ENCODE results near the gene KLHL17. TPM values are rescaled to one million over a fixed set of nuclear protein-coding genes. Genes with fewer than 3 reads are reported as not detected.

KLHL17 gene
- total RNA-seq, 2 donors from 2014 or later, result 10.9 to 24.5 TPM

DNA sequence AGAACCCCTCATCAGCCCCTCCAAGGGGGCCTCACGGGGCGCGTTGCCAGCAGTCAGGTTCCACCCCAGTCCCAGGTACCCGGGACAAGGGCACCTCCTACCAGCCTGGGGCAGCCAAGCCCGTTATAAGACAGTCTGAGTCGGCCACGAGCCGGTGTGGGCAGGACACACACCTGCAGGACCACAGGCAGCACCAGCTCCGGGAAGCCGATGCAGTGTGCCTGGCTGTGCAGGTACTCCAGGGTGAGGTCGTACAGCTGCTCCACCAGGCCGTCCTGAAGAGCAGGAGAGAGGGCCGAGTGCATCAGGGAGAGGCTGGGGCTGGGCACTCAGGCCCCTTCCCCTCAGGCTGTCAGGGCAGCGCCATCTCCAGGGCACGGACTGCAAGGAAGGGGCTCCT is 12.4 kb upstream of the KLHL17 start:
- peaks cover 15 to 40% of the 10 kb centered on the region in 2 donors for H3K36me3 ChIP-seq
- H3K9me3 ChIP-seq, result no peaks in the 10 kb centered on the region
- H3K4me1 ChIP-seq (replicated peaks), result peaks cover 1% of the 10 kb centered on the region
- DNase-seq (ENCODE audit: low spot score), result no peak
- H3K4me3 ChIP-seq, result no peak overlapping the region
- H3K27me3 ChIP-seq (replicated peaks; ENCODE audit: insufficient read depth), result no peaks in the 10 kb centered on the region
- 90% methylated on average over 15 of the region's 15 CpGs for WGBS
- TF ChIP-seq POLR2A (IDR thresholded peaks at IDR 0.05) (no peak), CTCF (IDR thresholded peaks at IDR 0.05) (no peak), POLR2AphosphoS5 (IDR thresholded peaks at IDR 0.05) (no peak)
- H3K27ac ChIP-seq, result no peak overlapping the region
- intact Hi-C loops (cut with DNase I), result no loop called here

- Histone ChIP-seq H3K27ac (no peak overlapping the region), H3K27me3 (replicated peaks; ENCODE audit: insufficient read depth) (no peaks in the 10 kb centered on the region), H3K4me1 (replicated peaks) (no peaks in the 10 kb centered on the region), H3K36me3 (peaks cover 21 to 49% of the 10 kb centered on the region in 2 donors), H3K9me3 (no peaks in the 10 kb centered on the region), H3K4me3 (no peak overlapping the region)
- over 99% methylated on average over 9 of the region's 9 CpGs for WGBS
- TF ChIP-seq POLR2AphosphoS5 (IDR thresholded peaks at IDR 0.05) (no peak), CTCF (IDR thresholded peaks at IDR 0.05) (no peak), POLR2A (IDR thresholded peaks at IDR 0.05) (no peak)
- intact Hi-C loops (cut with DNase I), result no loop called here
- DNase-seq (ENCODE audit: low spot score), result no peak
These were observed 10.1 kb upstream of the KLHL17 start for GRCh38 chr1:950268-950667.

DNA sequence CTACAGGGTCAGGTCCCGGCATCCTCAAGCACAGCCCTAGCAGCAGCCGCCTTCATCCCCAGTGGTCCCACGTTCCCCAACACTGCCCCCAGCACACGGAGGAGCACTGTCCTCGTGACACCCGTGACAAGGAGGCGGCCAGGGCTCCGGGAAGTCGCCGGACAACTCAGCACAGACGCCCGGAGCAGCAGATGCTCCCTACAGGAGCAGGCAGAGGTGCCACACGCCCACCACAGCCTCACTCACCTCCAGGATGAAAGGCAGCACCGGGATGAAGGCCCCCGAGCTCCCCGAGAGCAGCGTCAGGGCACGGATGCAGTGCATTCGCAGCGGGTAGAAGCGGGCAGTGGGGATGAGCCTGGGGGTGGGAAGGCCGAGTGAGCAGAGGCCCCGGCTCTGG is 9.5 kb upstream of the KLHL17 start:
- H3K27ac ChIP-seq, result no peak overlapping the region
- WGBS, result 93% methylated on average over 18 of the region's 23 CpGs
- no peak for TF ChIP-seq POLR2AphosphoS5 (IDR thresholded peaks at IDR 0.05)
- TF ChIP-seq CTCF (IDR thresholded peaks at IDR 0.05), result no peak
- no peak for TF ChIP-seq POLR2A (IDR thresholded peaks at IDR 0.05)
- H3K27me3 ChIP-seq (replicated peaks; ENCODE audit: insufficient read depth), result no peaks in the 10 kb centered on the region
- no peak for DNase-seq (ENCODE audit: low spot score)
- intact Hi-C loops (cut with DNase I), result no loop called here
- peaks cover 21 to 55% of the 10 kb centered on the region in 2 donors for H3K36me3 ChIP-seq
- no peak overlapping the region for H3K4me3 ChIP-seq
- H3K9me3 ChIP-seq, result no peaks in the 10 kb centered on the region
- no peaks in the 10 kb centered on the region for H3K4me1 ChIP-seq (replicated peaks)

DNA sequence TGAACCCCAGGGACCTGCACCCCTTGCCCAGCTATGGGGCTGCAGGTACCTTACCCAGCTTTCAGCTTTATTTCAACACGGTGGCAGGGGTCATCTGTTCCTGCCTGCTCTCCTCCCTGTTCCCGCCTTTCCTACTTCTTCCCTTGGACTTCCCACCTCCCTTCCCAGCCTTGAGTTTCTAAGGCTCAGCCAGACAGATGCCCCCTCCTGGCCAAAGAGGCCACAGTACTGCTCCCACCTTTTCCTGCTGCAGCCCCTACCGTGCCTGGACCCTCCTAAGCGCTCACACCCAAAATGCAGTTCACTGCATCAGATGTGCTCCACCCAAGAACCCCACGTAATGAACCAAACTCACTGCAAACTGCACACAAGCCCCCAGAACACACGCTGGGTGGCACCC is 9.0 kb upstream of the KLHL17 start:
- H3K36me3 ChIP-seq, result peaks cover 24 to 57% of the 10 kb centered on the region in 2 donors
- TF ChIP-seq POLR2A (IDR thresholded peaks at IDR 0.05) (no peak), CTCF (IDR thresholded peaks at IDR 0.05) (no peak), POLR2AphosphoS5 (IDR thresholded peaks at IDR 0.05) (no peak)
- H3K4me3 ChIP-seq, result no peak overlapping the region
- WGBS, result 64% methylated on average over 6 of the region's 6 CpGs
- no peaks in the 10 kb centered on the region for H3K9me3 ChIP-seq
- no peak overlapping the region for H3K27ac ChIP-seq
- intact Hi-C loops (cut with DNase I), result no loop called here
- no peak for DNase-seq (ENCODE audit: low spot score)
- H3K4me1 ChIP-seq (replicated peaks), result no peaks in the 10 kb centered on the region
- H3K27me3 ChIP-seq (replicated peaks; ENCODE audit: insufficient read depth), result no peaks in the 10 kb centered on the region

DNA sequence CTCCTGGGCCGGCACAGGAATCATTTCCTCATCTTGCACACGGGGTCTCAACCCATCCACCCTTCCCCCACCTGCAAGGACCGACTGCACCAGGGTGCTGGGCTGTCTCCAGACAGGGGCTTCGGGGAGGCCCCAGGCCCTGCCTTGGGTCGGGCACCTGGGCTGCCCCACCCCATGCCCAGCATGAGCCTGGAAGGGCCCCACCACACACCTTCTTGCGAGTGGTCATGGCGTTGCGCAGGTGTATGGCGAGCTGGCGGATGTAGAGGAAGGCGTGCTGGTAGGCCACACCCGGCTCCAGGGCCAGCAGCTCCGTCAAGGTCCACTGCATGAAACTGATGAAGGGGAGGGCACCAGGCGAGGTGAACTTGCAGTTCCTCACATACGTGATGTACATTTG is 8.2 kb upstream of the KLHL17 start:
- 91% methylated on average over 15 of the region's 15 CpGs for WGBS
- H3K36me3 ChIP-seq, result peaks cover 28 to 54% of the 10 kb centered on the region in 2 donors
- intact Hi-C loops (cut with DNase I), result no loop called here

More for the DNA sequence above, 8.2 kb upstream of the KLHL17 start:
- TF ChIP-seq POLR2A (IDR thresholded peaks at IDR 0.05), result no peak
- TF ChIP-seq POLR2AphosphoS5 (IDR thresholded peaks at IDR 0.05), result no peak
- TF ChIP-seq CTCF (IDR thresholded peaks at IDR 0.05), result no peak
- no peaks in the 10 kb centered on the region for H3K27me3 ChIP-seq (replicated peaks; ENCODE audit: insufficient read depth)
- peaks cover under 1% of the 10 kb centered on the region for H3K4me1 ChIP-seq (replicated peaks)
- H3K4me3 ChIP-seq, result no peak overlapping the region
- DNase-seq (ENCODE audit: low spot score), result no peak
- H3K9me3 ChIP-seq, result no peaks in the 10 kb centered on the region
- H3K27ac ChIP-seq, result no peak overlapping the region

Measured in prostate gland (tissue), 2 donors.